ENCODE results near the gene HAUS1. TPM values are rescaled to one million over a fixed set of nuclear protein-coding genes. Genes with fewer than 3 reads are reported as not detected.
"Not testable (repeated sequence)": the region's sequence is repeated elsewhere in the genome, so short reads cannot be mapped to it uniquely, and the experiment has no call there.

The HAUS1 gene
- total RNA-seq, 4 donors from 2014 or later: 8.1 to 20.6 (median 13.3) TPM

GRCh38 chr18:46099463-46099862, 4.7 kb upstream of the HAUS1 start:
- Histone ChIP-seq H3K4me3 (no peak overlapping the region), H3K4me1 (peaks cover 27 to 32% of the 10 kb centered on the region in 2 donors), H3K27me3 (no peaks in the 10 kb centered on the region), H3K9me3 (no peaks in the 10 kb centered on the region), H3K27ac (peak overlapping the region in 1 of 4 donors; percentile 94), H3K36me3 (peaks cover 0 to 3% of the 10 kb centered on the region in 2 donors)
- ATAC-seq (no peak), DNase-seq (no peak)
- intact Hi-C loops (cut with DNase I; ENCODE audit: low total_unique reads) (no loop called here), in situ Hi-C loops (cut with MboI; ENCODE audit: low sequenced_read_pairs in 4 of 4) (loop anchor here in 1 of 4 donors (25.0 kb wide), 1 partner anchor 187 kb away; no protein-coding TSS in a partner anchor)
- no peak for TF ChIP-seq POLR2A (IDR thresholded peaks at IDR 0.05)
- no peak for TF ChIP-seq CTCF (IDR thresholded peaks at IDR 0.05 in 4 of 5, conservative IDR thresholded peaks at IDR 0.05 in 1 of 5)

GRCh38 chr18:46109386-46109785, 5.2 kb downstream of the HAUS1 start:
- ATAC-seq: no peak
- Histone ChIP-seq H3K27me3 (no peaks in the 10 kb centered on the region), H3K27ac (no peak overlapping the region), H3K36me3 (peaks cover 0 to 4% of the 10 kb centered on the region in 2 donors), H3K4me3 (no peak overlapping the region), H3K9me3 (no peaks in the 10 kb centered on the region), H3K4me1 (peaks cover 5 to 6% of the 10 kb centered on the region in 2 donors)
- in situ Hi-C loops (cut with MboI; ENCODE audit: low sequenced_read_pairs in 4 of 4): no loop called here
- intact Hi-C loops (cut with DNase I; ENCODE audit: low total_unique reads): no loop called here
- TF ChIP-seq POLR2A (IDR thresholded peaks at IDR 0.05): no peak
- TF ChIP-seq CTCF (IDR thresholded peaks at IDR 0.05 in 4 of 5, conservative IDR thresholded peaks at IDR 0.05 in 1 of 5): no peak
- no peak for DNase-seq

- Histone ChIP-seq H3K4me3 (no peak overlapping the region), H3K4me1 (no peaks in the 10 kb centered on the region), H3K27ac (no peak overlapping the region), H3K36me3 (peaks cover 0 to 7% of the 10 kb centered on the region in 2 donors), H3K9me3 (no peaks in the 10 kb centered on the region), H3K27me3 (no peaks in the 10 kb centered on the region)
- TF ChIP-seq CTCF (IDR thresholded peaks at IDR 0.05 in 4 of 5, conservative IDR thresholded peaks at IDR 0.05 in 1 of 5) (no peak), POLR2A (IDR thresholded peaks at IDR 0.05) (no peak)
- in situ Hi-C loops (cut with MboI; ENCODE audit: low sequenced_read_pairs in 4 of 4): no loop called here
- intact Hi-C loops (cut with DNase I; ENCODE audit: low total_unique reads): no loop called here
- DNase-seq: no peak
- no peak for ATAC-seq
Observed at GRCh38 chr18:46110406-46110805, 6.2 kb downstream of the HAUS1 start.

GRCh38 chr18:46113751-46114150, 9.6 kb downstream of the HAUS1 start:
- H3K36me3 ChIP-seq: peaks cover 0 to 7% of the 10 kb centered on the region in 2 donors
- DNase-seq: no peak
- H3K9me3 ChIP-seq: no peaks in the 10 kb centered on the region
- no peaks in the 10 kb centered on the region for H3K4me1 ChIP-seq
- H3K27me3 ChIP-seq: no peaks in the 10 kb centered on the region
- in situ Hi-C loops (cut with MboI; ENCODE audit: low sequenced_read_pairs in 4 of 4) (no loop called here), intact Hi-C loops (cut with DNase I; ENCODE audit: low total_unique reads) (no loop called here)
- no peak for TF ChIP-seq CTCF (IDR thresholded peaks at IDR 0.05 in 4 of 5, conservative IDR thresholded peaks at IDR 0.05 in 1 of 5)
- no peak for TF ChIP-seq POLR2A (IDR thresholded peaks at IDR 0.05)
- ATAC-seq: no peak
- no peak overlapping the region for H3K27ac ChIP-seq
- no peak overlapping the region for H3K4me3 ChIP-seq

- H3K27ac ChIP-seq; ATAC-seq; H3K27me3 ChIP-seq; DNase-seq; H3K4me3 ChIP-seq; in situ Hi-C loops (cut with MboI; ENCODE audit: low sequenced_read_pairs in 4 of 4); H3K9me3 ChIP-seq; intact Hi-C loops (cut with DNase I; ENCODE audit: low total_unique reads); H3K4me1 ChIP-seq: not testable (repeated sequence)
- peaks cover 0 to 22% of the 10 kb centered on the region in 2 donors for H3K36me3 ChIP-seq
Observed at GRCh38 chr18:46126625-46127024, 22.4 kb downstream of the HAUS1 start.
